B cell (primary cell): Measurements from ENCODE around the gene SCYGR1. TPM values are rescaled to one million over a fixed set of nuclear protein-coding genes. Genes with fewer than 3 reads are reported as not detected.
A peak's percentile ranks its signal among the peaks of the same experiment; 100 is the strongest.

Experiments used
- ATAC-seq: fragments of 200-7000 bp; cut with Tn5 transposase; one replicate; pipeline ENCODE4 v1.10.0; 2021; ENCODE audit warnings: low read depth, mild to moderate bottlenecking, moderate number of reproducible peaks, moderate library complexity
- CTCF ChIA-PET: fragments of 350-600 bp; sonication (Branson Sonifier 250); formaldehyde crosslinking; loops from one replicate; lab custom pipeline; 2021; ENCODE audit warnings: antibody characterized with exemption, inconsistent platforms; lab: Charles Lee
- POLR2A ChIA-PET: fragments of 350-600 bp; sonication (Branson Sonifier 250); formaldehyde crosslinking; loops from one replicate; lab custom pipeline; 2021; ENCODE audit warnings: antibody characterized with exemption; lab: Charles Lee
- DNase-seq: peaks from one replicate; pipeline ENCODE4 v3.0.0; 2013
- H2AFZ ChIP-seq: 2 replicates; pipeline ENCODE4 v1.6.1; 2012; ENCODE audit warnings: mild to moderate bottlenecking, low read depth, low read length; ENCODE audit not compliant: insufficient read depth, poor library complexity, severe bottlenecking
- H3K27ac ChIP-seq, 2 donors: 1 replicate in 1 of 2; 2 replicates in 1 of 2; pipeline ENCODE4 v1.5.1; 2012 to 2013; ENCODE audit warnings: low read length in 2 of 2, mild to moderate bottlenecking in 2 of 2, moderate library complexity in 1 of 2
- H3K27me3 ChIP-seq, 4 experiments: fragments of 200-600 bp in 1 of 4; sonication (generic) in 1 of 4; replicated peaks in 1 of 4; 1 replicate in 2 of 4; 2 replicates in 2 of 4; pipeline versions ENCODE4 v1.6.1 to v1.7.0; 2013 to 2016; ENCODE audit warnings: low read length in 3 of 4, mild to moderate bottlenecking in 2 of 4, mixed read lengths in 1 of 4, moderate library complexity in 1 of 4; ENCODE audit not compliant: insufficient read depth in 4 of 4, control insufficient read depth in 3 of 4; ENCODE audit errors: control extremely low read depth in 1 of 4
- H3K36me3 ChIP-seq, 2 experiments: replicated peaks in 1 of 2; 1 replicate in 1 of 2; 2 replicates in 1 of 2; pipeline versions ENCODE4 v1.6.1 to v1.7.1; 2013; ENCODE audit warnings: low read length in 1 of 2; ENCODE audit not compliant: insufficient read depth in 2 of 2, control insufficient read depth in 1 of 2; ENCODE audit errors: control extremely low read depth in 1 of 2, extremely low read depth in 1 of 2
- H3K4me1 ChIP-seq, 2 donors: fragments of 200-600 bp in 1 of 2; sonication (generic) in 1 of 2; 1 replicate in 1 of 2; 2 replicates in 1 of 2; pipeline versions ENCODE4 v1.5.1 to v1.6.1; 2013 to 2017; ENCODE audit warnings: low read length in 2 of 2; ENCODE audit not compliant: control insufficient read depth in 2 of 2, insufficient read depth in 2 of 2
- H3K4me2 ChIP-seq: replicated peaks from 2 replicates; pipeline ENCODE3; 2012; ENCODE audit warnings: mild to moderate bottlenecking, low read depth, low read length; ENCODE audit not compliant: poor library complexity, severe bottlenecking
- H3K4me3 ChIP-seq, 5 experiments: fragments of 200-600 bp in 1 of 5; sonication (generic) in 1 of 5; 1 replicate in 3 of 5; 2 replicates in 2 of 5; pipeline versions ENCODE4 v1.5.1 to v1.7.0; 2011 to 2016; ENCODE audit warnings: low read length in 4 of 5, mild to moderate bottlenecking in 4 of 5, low read depth in 2 of 5, control low read depth in 1 of 5, moderate library complexity in 1 of 5; ENCODE audit not compliant: insufficient read depth in 1 of 5; ENCODE audit errors: control extremely low read depth in 1 of 5, extremely low read depth in 1 of 5
- H3K79me2 ChIP-seq: fragments of 200-600 bp; sonication (generic); one replicate; pipeline ENCODE4 v1.6.0; 2016; ENCODE audit warnings: low read length; ENCODE audit not compliant: control insufficient read depth, insufficient read depth
- H3K9ac ChIP-seq: fragments of 200-600 bp; sonication (generic); 2 replicates; pipeline ENCODE4 v1.6.1; 2017; ENCODE audit warnings: mild to moderate bottlenecking, low read length, moderate library complexity
- H3K9me3 ChIP-seq, 3 donors: one replicate each; pipeline versions ENCODE4 v1.6.1 to v1.7.1; 2013; ENCODE audit warnings: low read length in 2 of 3; ENCODE audit not compliant: control insufficient read depth in 2 of 3, insufficient read depth in 1 of 3; ENCODE audit errors: control extremely low read depth in 1 of 3
- H4K20me1 ChIP-seq: 2 replicates; pipeline ENCODE4 v1.6.0; 2012; ENCODE audit warnings: mild to moderate bottlenecking, low read length; ENCODE audit not compliant: insufficient read depth, control insufficient read depth, poor library complexity, severe bottlenecking
- H3K27ac Mint-ChIP-seq: one replicate; pipeline ENCODE4 v1.8.0; 2021; ENCODE audit warnings: mixed read lengths
- H3K27me3 Mint-ChIP-seq: one replicate; pipeline ENCODE4 v1.8.0; 2021; ENCODE audit warnings: mixed read lengths
- H3K4me1 Mint-ChIP-seq: one replicate; pipeline ENCODE4 v1.8.0; 2021; ENCODE audit warnings: mixed read lengths
- H3K4me3 Mint-ChIP-seq: one replicate; pipeline ENCODE4 v1.8.0; 2021; ENCODE audit warnings: mixed read lengths
- H3K9me3 Mint-ChIP-seq: one replicate; pipeline ENCODE4 v1.8.0; 2022; ENCODE audit warnings: mixed read lengths; ENCODE audit not compliant: insufficient read depth
- CTCF ChIP-seq: fragments of 200-600 bp; IDR thresholded peaks from one replicate; pipeline ENCODE4 v1.8.0; 2022; ENCODE audit warnings: antibody characterized with exemption, mild to moderate bottlenecking
- EZH2 ChIP-seq: IDR thresholded peaks from 2 replicates; pipeline ENCODE4 v1.6.1; 2012; ENCODE audit warnings: borderline replicate concordance, low read depth, mild to moderate bottlenecking, moderate library complexity, low read length; ENCODE audit not compliant: insufficient read depth, poor library complexity, severe bottlenecking
- WGBS: methylation state at CpG from one replicate; pipeline ENCODE4 v1.1.5; 2013; ENCODE audit warnings: missing lambda C conversion rate; ENCODE audit not compliant: insufficient coverage; 5-methylcytosine and 5-hydroxymethylcytosine counted together
- intact Hi-C: fragments of 100-400 bp; cut with micrococcal nuclease; formaldehyde crosslinking; loops from one replicate; pipeline ENCODE4 v1.10.0; 2022
- polyA plus RNA-seq: library from polyadenylated mRNA; depleted of rRNA; stranded (reverse); fragments of >200 nt; gene quantifications from 2 replicates; pipeline ENCODE4 v1.2.3, GENCODE V29; 2012
- total RNA-seq, 2 donors: library from RNA; stranded (reverse); fragments of 120-200 nt in 1 of 2; gene quantifications; 1 replicate in 1 of 2; 2 replicates in 1 of 2; pipeline versions ENCODE4 v1.2.3 to v1.2.4, GENCODE V29; 2013 to 2022

The SCYGR1 gene
- total and polyA plus RNA-seq, 2 donors (not counting 1 experiment from before 2014, with no cell fraction given), result not detected

GRCh38 chr2:227363756-227364155, 24.0 kb downstream of the SCYGR1 start:
- no peaks in the 10 kb centered on the region for H3K27me3 Mint-ChIP-seq
- TF ChIP-seq EZH2 (no peak), CTCF (peak; percentile 74)
- H3K27ac Mint-ChIP-seq, result no peak overlapping the region
- H3K4me3 Mint-ChIP-seq, result no peak overlapping the region
- intact Hi-C loops, result loop anchor here (1.0 kb wide), 1 partner anchor 403 kb away; no protein-coding TSS in a partner anchor
- POLR2A ChIA-PET, result no interaction called here
- Histone ChIP-seq H3K9me3 (no peaks in the 10 kb centered on the region), H3K4me1 (peaks cover 4% of the 10 kb centered on the region in 2 donors), H3K36me3 (peaks cover 0 to 12% of the 10 kb centered on the region in 2 experiments), H3K4me3 (no peak overlapping the region), H3K27me3 (no peaks in the 10 kb centered on the region), H3K4me2 (no peak overlapping the region), H4K20me1 (no peaks in the 10 kb centered on the region), H2AFZ (no peak overlapping the region), H3K79me2 (no peaks in the 10 kb centered on the region), H3K27ac (no peak overlapping the region), H3K9ac (no peak overlapping the region)
- no peaks in the 10 kb centered on the region for H3K9me3 Mint-ChIP-seq
- DNase-seq (peak; percentile 53), ATAC-seq (no peak)
- peaks cover 6% of the 10 kb centered on the region for H3K4me1 Mint-ChIP-seq
- CTCF ChIA-PET, result interaction anchor here (1.1 kb wide), 1 partner anchor 122 kb away, joined by 6 read pairs; no protein-coding TSS in a partner anchor
- WGBS, result 69% methylated on average over 3 of the region's 6 CpGs

- no peaks in the 10 kb centered on the region for H3K27me3 Mint-ChIP-seq
- Histone ChIP-seq H2AFZ (no peak overlapping the region), H3K9ac (no peak overlapping the region), H3K79me2 (no peaks in the 10 kb centered on the region), H4K20me1 (no peaks in the 10 kb centered on the region), H3K4me3 (no peak overlapping the region), H3K4me1 (peaks cover 4% of the 10 kb centered on the region in 2 donors), H3K4me2 (no peak overlapping the region), H3K27ac (no peak overlapping the region), H3K9me3 (no peaks in the 10 kb centered on the region), H3K27me3 (no peaks in the 10 kb centered on the region), H3K36me3 (peaks cover 0 to 31% of the 10 kb centered on the region in 2 experiments)
- TF ChIP-seq EZH2, result no peak
- TF ChIP-seq CTCF, result no peak
- no peak for ATAC-seq
- peaks cover 6% of the 10 kb centered on the region for H3K4me1 Mint-ChIP-seq
- DNase-seq, result no peak
- H3K27ac Mint-ChIP-seq, result peak overlapping the region; percentile 6
- CTCF ChIA-PET, result interaction anchor here (2.0 kb wide), 1 partner anchor 405 kb away, joined by 8 read pairs; no protein-coding TSS in a partner anchor
- H3K4me3 Mint-ChIP-seq, result no peak overlapping the region
- POLR2A ChIA-PET, result no interaction called here
- H3K9me3 Mint-ChIP-seq, result no peaks in the 10 kb centered on the region
- intact Hi-C loops, result no loop called here
- WGBS, result 100% methylated on average over 2 of the region's 5 CpGs
Measured at GRCh38 chr2:227360351-227360750, 27.4 kb downstream of the SCYGR1 start.
